ENCODE data around the gene ATP1B2.
A peak's percentile ranks its signal among the peaks of the same experiment; 100 is the strongest.
"Not testable (repeated sequence)": the region's sequence is repeated elsewhere in the genome, so short reads cannot be mapped to it uniquely, and the experiment has no call there.

The ATP1B2 gene

DNA sequence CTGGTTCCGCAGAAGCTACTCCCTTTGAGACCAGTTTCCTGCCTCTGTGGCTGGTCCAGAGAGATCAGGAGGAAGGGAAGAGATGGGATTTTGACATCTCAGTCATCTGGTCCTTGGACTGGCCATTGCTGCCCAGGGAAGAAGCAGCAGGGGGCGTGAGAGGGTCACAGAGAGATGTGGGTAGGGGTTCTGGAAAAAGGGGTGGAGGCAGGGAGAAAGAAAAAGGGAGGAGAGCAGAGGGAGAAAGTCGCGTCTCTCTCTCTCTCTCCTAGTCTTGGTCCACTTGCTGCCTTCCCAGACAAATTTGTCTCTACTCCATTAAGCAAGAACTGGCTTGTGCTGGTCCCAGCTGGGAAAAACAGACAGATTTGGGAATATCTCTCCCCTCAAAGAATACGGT is 16.3 kb upstream of the ATP1B2 start:
- peak; percentile 49 for DNase-seq (ENCODE audit: low read depth)
- TF ChIP-seq, protein P1, sequence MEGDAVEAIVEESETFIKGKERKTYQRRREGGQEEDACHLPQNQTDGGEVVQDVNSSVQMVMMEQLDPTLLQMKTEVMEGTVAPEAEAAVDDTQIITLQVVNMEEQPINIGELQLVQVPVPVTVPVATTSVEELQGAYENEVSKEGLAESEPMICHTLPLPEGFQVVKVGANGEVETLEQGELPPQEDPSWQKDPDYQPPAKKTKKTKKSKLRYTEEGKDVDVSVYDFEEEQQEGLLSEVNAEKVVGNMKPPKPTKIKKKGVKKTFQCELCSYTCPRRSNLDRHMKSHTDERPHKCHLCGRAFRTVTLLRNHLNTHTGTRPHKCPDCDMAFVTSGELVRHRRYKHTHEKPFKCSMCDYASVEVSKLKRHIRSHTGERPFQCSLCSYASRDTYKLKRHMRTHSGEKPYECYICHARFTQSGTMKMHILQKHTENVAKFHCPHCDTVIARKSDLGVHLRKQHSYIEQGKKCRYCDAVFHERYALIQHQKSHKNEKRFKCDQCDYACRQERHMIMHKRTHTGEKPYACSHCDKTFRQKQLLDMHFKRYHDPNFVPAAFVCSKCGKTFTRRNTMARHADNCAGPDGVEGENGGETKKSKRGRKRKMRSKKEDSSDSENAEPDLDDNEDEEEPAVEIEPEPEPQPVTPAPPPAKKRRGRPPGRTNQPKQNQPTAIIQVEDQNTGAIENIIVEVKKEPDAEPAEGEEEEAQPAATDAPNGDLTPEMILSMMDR (conservative IDR thresholded peaks at IDR 0.05; ENCODE audit: control insufficient read depth, insufficient read depth, low read depth, low read length): peak; percentile 66
- no peak overlapping the region for H3K4me3 ChIP-seq (ENCODE audit: control insufficient read depth, low read depth, low read length)

DNA sequence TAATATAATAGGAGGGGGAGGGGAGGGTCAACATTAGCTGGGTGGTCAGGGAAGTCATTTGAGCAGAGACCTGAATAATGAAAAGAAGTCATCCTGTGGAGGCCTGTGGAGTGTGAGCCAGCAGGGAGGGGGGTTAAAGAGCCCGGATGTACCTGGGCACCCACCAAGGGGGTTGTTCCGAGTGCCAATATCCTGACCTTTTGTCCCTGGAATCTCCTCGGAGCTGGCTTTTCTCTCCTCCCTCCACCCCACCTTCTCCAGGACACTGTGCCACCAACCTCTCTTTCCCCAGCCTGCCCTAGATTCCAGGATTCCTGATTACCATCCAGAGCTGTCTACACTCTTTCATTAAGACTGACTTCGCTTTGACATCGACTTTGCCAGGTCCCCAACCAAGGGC is 14.6 kb upstream of the ATP1B2 start:
- TF ChIP-seq, protein P1 (conservative IDR thresholded peaks at IDR 0.05; ENCODE audit: control insufficient read depth, insufficient read depth, low read depth, low read length): no peak
- no peak overlapping the region for H3K4me3 ChIP-seq (ENCODE audit: control insufficient read depth, low read depth, low read length)

DNA sequence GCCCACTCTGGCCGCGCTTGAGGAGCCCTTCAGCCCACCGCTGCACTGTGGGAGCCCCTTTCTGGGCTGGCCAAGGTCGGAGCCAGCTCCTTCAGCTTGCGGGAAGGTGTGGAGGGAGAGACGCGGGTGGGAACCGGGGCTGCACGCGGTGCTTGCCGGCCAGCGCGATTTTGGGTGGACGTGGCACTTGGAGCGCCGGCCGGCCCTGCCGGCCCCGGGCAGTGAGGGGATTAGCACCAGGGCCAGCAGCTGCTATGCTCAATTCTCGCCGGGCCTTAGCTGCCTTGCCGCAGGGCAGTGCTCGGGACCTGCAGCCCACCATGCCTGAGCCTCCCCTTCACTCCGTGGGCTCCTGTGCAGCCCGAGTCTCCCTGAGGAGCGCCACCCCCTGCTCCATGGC is 9.9 kb upstream of the ATP1B2 start:
- no peak overlapping the region for H3K4me3 ChIP-seq (ENCODE audit: control insufficient read depth, low read depth, low read length)
- no peak for DNase-seq (ENCODE audit: low read depth)
- TF ChIP-seq, protein P1 (conservative IDR thresholded peaks at IDR 0.05; ENCODE audit: control insufficient read depth, insufficient read depth, low read depth, low read length): no peak

More for the DNA sequence above, 14.6 kb upstream of the ATP1B2 start:
- no peak for DNase-seq (ENCODE audit: low read depth)

DNA sequence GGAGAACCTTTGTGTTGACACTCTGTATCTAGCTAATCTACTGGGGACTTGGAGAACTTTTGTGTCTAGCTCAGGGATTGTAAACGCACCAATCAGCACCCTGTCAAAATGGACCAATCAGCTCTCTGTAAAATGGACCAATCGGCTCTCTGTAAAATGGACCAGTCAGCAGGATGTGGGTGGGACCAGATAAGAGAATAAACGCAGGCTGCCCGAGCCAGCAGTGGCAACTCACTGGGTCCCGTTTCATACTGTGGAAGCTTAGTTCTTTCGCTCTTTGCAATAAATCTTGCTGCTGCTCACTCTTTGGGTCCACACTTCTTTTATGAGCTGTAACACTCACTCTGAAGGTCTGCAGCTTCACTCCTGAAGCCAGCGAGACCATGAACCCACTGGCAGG is 9.1 kb upstream of the ATP1B2 start:
- DNase-seq (ENCODE audit: low read depth); H3K4me3 ChIP-seq (ENCODE audit: control insufficient read depth, low read depth, low read length): not testable (repeated sequence)

DNA sequence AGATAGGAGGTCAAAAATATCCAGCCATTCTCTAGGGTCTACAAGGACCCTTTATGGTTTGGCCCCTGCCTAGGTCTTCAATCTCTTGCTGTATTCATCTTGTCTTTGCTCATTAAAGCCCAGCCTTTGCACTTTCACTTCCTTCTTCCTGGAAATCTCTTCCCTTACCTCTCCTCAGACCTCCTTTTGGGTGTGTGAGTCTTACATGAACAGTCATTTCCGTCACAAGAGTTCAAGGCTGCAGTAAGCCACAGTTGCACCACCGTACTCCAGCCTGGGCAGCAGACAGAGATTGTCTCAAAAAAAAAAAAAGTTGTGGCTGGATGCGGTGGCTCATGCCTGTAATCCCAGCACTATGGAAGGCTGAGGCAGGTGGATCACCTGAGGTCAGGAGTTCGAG is 6.0 kb upstream of the ATP1B2 start:
- no peak for DNase-seq (ENCODE audit: low read depth)
- H3K4me3 ChIP-seq (ENCODE audit: control insufficient read depth, low read depth, low read length): no peak overlapping the region
- TF ChIP-seq, protein P1 (conservative IDR thresholded peaks at IDR 0.05; ENCODE audit: control insufficient read depth, insufficient read depth, low read depth, low read length): no peak

DNA sequence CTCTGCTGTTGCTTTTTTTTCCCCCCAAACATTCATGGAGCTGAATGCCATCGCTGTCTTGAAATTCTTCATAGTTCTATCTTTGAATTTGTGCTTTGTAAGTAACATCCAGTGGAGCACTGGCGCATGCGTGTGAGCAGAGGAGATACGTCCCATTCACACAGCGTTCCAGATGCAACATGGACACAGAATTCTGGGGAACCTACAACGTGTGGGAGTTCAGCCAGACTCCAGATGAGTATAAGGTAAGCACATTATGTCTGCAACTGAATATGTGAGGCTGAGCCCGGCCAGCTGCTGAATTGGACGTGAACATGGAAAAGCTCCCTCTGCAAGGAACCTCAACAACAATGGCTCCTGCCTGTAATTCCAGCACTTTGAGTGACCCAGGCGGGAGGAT is 4.3 kb upstream of the ATP1B2 start:
- no peak for DNase-seq (ENCODE audit: low read depth)
- TF ChIP-seq, protein P1 (conservative IDR thresholded peaks at IDR 0.05; ENCODE audit: control insufficient read depth, insufficient read depth, low read depth, low read length): no peak
- H3K4me3 ChIP-seq (ENCODE audit: control insufficient read depth, low read depth, low read length): no peak overlapping the region

DNA sequence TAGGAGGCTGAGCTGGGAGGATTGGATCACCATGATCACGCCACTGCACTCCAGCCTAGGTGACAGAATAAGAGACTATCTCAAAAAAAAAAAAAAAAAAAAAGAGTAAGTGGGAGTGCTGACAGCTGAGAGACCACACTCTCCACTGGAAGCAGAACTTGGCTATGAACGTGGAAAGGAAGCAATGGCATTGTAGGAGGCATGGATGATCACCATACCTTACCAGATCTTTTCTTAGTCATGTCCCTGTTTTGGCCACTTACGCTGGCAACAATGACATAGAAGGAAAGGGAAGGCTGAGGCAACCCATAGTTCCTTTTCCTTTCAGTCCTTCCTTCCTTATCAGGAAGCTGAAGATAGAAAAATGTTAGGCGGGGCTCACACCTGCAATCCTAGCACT is 3.7 kb upstream of the ATP1B2 start:
- DNase-seq (ENCODE audit: low read depth): no peak
- no peak overlapping the region for H3K4me3 ChIP-seq (ENCODE audit: control insufficient read depth, low read depth, low read length)
- TF ChIP-seq, protein P1 (conservative IDR thresholded peaks at IDR 0.05; ENCODE audit: control insufficient read depth, insufficient read depth, low read depth, low read length): no peak
